Mesendoderm (in vitro differentiated cells): ENCODE data around the gene ANKUB1.

ENCODE experiments used
- DNase-seq: peaks from one replicate; pipeline ENCODE4 v3.0.0; 2013
- H2AK5ac ChIP-seq: 2 replicates; pipeline ENCODE4 v1.6.1; 2013; ENCODE audit warnings: low read length, inconsistent platforms
- H2BK120ac ChIP-seq: 2 replicates; pipeline ENCODE4 v1.6.1; 2013; ENCODE audit warnings: low read depth, mild to moderate bottlenecking, low read length, moderate library complexity, mixed read lengths
- H2BK15ac ChIP-seq: replicated peaks from 2 replicates; pipeline ENCODE4 v1.6.1; 2013; ENCODE audit warnings: low read depth, mild to moderate bottlenecking, moderate library complexity
- H2BK5ac ChIP-seq: 2 replicates; pipeline ENCODE4 v1.6.1; 2013; ENCODE audit warnings: low read length, inconsistent platforms
- H3K18ac ChIP-seq: 2 replicates; pipeline ENCODE4 v1.6.1; 2013; ENCODE audit warnings: mild to moderate bottlenecking, low read length, mixed read lengths
- H3K23ac ChIP-seq: one replicate; pipeline ENCODE4 v1.6.1; 2013; ENCODE audit warnings: low read length
- H3K27ac ChIP-seq: 2 replicates; pipeline ENCODE4 v1.5.1; 2013; ENCODE audit warnings: low read depth, mild to moderate bottlenecking, inconsistent platforms, low read length, moderate library complexity
- H3K27me3 ChIP-seq: 2 replicates; pipeline ENCODE4 v1.6.1; 2013; ENCODE audit warnings: low read length, control low read depth, mild to moderate bottlenecking, inconsistent platforms; ENCODE audit not compliant: insufficient read depth, poor library complexity
- H3K36me3 ChIP-seq: 2 replicates; pipeline ENCODE4 v1.6.1; 2013; ENCODE audit warnings: low read length, inconsistent platforms; ENCODE audit not compliant: control insufficient read depth, insufficient read depth
- H3K4ac ChIP-seq: one replicate; pipeline ENCODE4 v1.6.1; 2013; ENCODE audit warnings: low read depth, mild to moderate bottlenecking, low read length, moderate library complexity
- H3K4me1 ChIP-seq: 2 replicates; pipeline ENCODE4 v1.6.1; 2013; ENCODE audit warnings: low read depth, low read length, inconsistent platforms; ENCODE audit not compliant: control insufficient read depth
- H3K4me2 ChIP-seq: 2 replicates; pipeline ENCODE4 v1.6.1; 2013; ENCODE audit warnings: low read length
- H3K4me3 ChIP-seq: 2 replicates; pipeline ENCODE4 v1.5.1; 2013; ENCODE audit warnings: mild to moderate bottlenecking, low read length
- H3K56ac ChIP-seq: one replicate; pipeline ENCODE4 v1.6.1; 2013; ENCODE audit warnings: low read length
- H3K79me1 ChIP-seq: 2 replicates; pipeline ENCODE4 v1.6.1; 2013; ENCODE audit warnings: low read length, inconsistent platforms
- H3K79me2 ChIP-seq: 2 replicates; pipeline ENCODE4 v1.6.1; 2013; ENCODE audit warnings: mild to moderate bottlenecking, low read length; ENCODE audit not compliant: control insufficient read depth, insufficient read depth
- H3K9ac ChIP-seq: 2 replicates; pipeline ENCODE4 v1.6.1; 2013; ENCODE audit warnings: low read length, inconsistent platforms
- H4K5ac ChIP-seq: one replicate; pipeline ENCODE4 v1.6.1; 2013; ENCODE audit warnings: low read length
- H4K8ac ChIP-seq: one replicate; pipeline ENCODE4 v1.6.1; 2013; ENCODE audit warnings: low read depth, mild to moderate bottlenecking, control low read depth, low read length, moderate library complexity
- WGBS: extraction: QIAGEN DNeasy Blood & Tissue Kit; methylation state at CpG from one replicate; pipeline ENCODE4 v1.1.7; 2013; ENCODE audit warnings: low lambda C conversion rate, missing lambda C conversion rate; ENCODE audit not compliant: insufficient coverage; ENCODE audit errors: extremely low coverage; 5-methylcytosine and 5-hydroxymethylcytosine counted together

The ANKUB1 gene

DNA sequence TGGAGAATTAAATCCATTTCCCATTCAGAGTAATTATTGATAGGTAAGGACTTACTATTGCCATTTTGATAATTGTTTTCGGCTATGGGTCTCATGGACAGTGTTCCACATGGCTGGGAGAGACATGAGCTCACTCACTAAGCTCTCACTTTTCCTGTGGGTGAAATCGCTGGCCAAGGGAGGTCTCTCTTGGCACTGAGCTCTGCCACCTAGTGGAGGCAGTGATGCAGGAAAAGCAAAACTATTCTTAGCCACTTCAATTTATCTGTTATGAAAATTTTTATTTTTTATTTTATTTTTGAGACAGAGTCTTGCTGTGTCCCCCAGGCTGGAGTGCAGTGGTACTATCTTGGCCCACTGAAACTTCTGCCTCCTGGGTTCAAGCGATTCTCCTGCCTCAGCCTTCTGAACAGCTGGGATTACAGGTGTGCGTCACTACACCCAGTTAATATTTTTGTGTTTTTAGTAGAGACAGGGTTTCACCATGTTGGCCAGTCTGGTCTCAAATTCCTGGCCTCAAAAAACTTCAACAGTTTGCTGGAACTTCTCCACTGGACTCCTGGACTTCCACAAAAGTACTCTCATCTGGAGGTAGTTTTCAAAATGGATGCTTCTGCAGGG is 16.0 kb upstream of the ANKUB1 start:
- H2BK120ac ChIP-seq, result no peak overlapping the region
- no peaks in the 10 kb centered on the region for H3K27me3 ChIP-seq
- H3K56ac ChIP-seq, result no peak overlapping the region
- H2BK15ac ChIP-seq, result no peak overlapping the region
- peak; percentile 70 for DNase-seq
- H2AK5ac ChIP-seq, result no peak overlapping the region
- H3K79me1 ChIP-seq, result no peaks in the 10 kb centered on the region
- H3K4ac ChIP-seq, result no peak overlapping the region
- H3K27ac ChIP-seq, result no peak overlapping the region
- no peaks in the 10 kb centered on the region for H3K4me1 ChIP-seq
- no peaks in the 10 kb centered on the region for H3K79me2 ChIP-seq
- no peak overlapping the region for H4K5ac ChIP-seq
- H3K9ac ChIP-seq, result no peak overlapping the region
- no CpG with 5 or more reads among the region's 4 CpGs for WGBS
- no peak overlapping the region for H3K18ac ChIP-seq
- no peak overlapping the region for H2BK5ac ChIP-seq
- no peak overlapping the region for H4K8ac ChIP-seq
- H3K4me2 ChIP-seq, result no peak overlapping the region
- no peaks in the 10 kb centered on the region for H3K36me3 ChIP-seq
- no peak overlapping the region for H3K23ac ChIP-seq
- H3K4me3 ChIP-seq, result no peak overlapping the region

DNA sequence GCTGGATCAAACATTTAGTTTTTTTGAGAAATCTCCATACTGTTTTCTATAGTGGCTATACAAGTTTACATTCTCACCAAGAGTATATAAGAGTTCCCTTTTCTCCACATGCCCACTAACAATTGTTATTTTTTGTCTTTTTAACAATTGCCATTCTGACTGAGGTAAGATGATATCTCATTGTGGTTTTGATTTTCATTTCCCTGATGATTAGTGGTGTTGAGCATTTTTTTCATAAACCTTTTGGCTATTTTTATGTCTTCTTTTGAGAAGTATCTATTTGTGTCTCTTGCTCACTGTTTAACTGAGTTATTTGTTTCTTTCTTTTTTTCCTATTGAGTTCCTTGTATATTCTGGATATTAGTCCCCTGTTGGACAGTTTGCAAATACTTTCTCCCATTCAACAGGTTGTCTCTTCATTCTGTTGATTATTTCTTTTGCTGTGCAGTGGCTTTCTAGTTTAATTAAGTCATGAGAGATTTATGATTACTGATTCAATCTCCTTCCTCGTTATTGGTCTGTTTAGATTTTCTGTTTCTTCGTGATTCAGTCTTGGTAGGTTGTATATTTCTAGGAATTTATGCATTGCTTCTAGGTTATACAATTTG is 13.9 kb upstream of the ANKUB1 start:
- H3K4me1 ChIP-seq, result no peaks in the 10 kb centered on the region
- H3K23ac ChIP-seq, result no peak overlapping the region
- no peak overlapping the region for H3K4me2 ChIP-seq
- no peak overlapping the region for H2BK5ac ChIP-seq
- H3K4ac ChIP-seq, result no peak overlapping the region
- no peak overlapping the region for H4K5ac ChIP-seq
- H3K18ac ChIP-seq, result no peak overlapping the region
- no peaks in the 10 kb centered on the region for H3K27me3 ChIP-seq
- no peak overlapping the region for H3K9ac ChIP-seq
- no CpG with 5 or more reads among the region's 2 CpGs for WGBS
- no peaks in the 10 kb centered on the region for H3K79me2 ChIP-seq
- no peaks in the 10 kb centered on the region for H3K36me3 ChIP-seq
- H3K56ac ChIP-seq, result no peak overlapping the region
- DNase-seq, result no peak
- H3K27ac ChIP-seq, result no peak overlapping the region
- H2AK5ac ChIP-seq, result no peak overlapping the region
- H2BK120ac ChIP-seq, result no peak overlapping the region
- no peak overlapping the region for H3K4me3 ChIP-seq
- no peak overlapping the region for H4K8ac ChIP-seq
- H3K79me1 ChIP-seq, result no peaks in the 10 kb centered on the region
- no peak overlapping the region for H2BK15ac ChIP-seq

DNA sequence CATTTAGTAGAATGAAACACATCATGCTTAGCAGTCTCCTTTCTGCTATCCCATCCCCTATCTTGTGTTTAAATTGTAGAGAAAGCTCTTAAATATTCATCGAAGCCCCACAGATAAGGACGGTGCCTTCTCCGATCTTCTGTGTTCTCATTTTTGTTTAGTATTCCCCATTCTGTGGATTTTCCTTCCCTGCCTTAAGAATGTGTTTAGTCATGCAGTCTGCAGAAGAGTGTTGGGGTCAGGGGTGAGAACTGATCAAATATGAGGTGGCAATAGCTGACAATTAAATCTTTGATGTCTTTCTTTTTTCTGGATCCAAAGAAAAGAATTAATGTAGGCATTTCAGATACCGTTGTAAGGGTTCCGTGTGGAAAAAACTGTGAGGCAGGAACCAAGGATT is 9.3 kb upstream of the ANKUB1 start:
- H3K4me1 ChIP-seq, result no peaks in the 10 kb centered on the region
- H3K4ac ChIP-seq, result no peak overlapping the region
- H3K18ac ChIP-seq, result no peak overlapping the region
- H3K36me3 ChIP-seq, result no peaks in the 10 kb centered on the region
- H3K27me3 ChIP-seq, result no peaks in the 10 kb centered on the region
- no peak overlapping the region for H3K4me3 ChIP-seq
- DNase-seq, result no peak
- H3K79me1 ChIP-seq, result no peaks in the 10 kb centered on the region
- H3K27ac ChIP-seq, result no peak overlapping the region
- no peak overlapping the region for H3K4me2 ChIP-seq
- H2BK5ac ChIP-seq, result no peak overlapping the region
- no peaks in the 10 kb centered on the region for H3K79me2 ChIP-seq
- no peak overlapping the region for H2BK120ac ChIP-seq
- H3K9ac ChIP-seq, result no peak overlapping the region
- no CpG with 5 or more reads among the region's 5 CpGs for WGBS
- H3K23ac ChIP-seq, result no peak overlapping the region
- H4K5ac ChIP-seq, result no peak overlapping the region
- H3K56ac ChIP-seq, result no peak overlapping the region
- no peak overlapping the region for H4K8ac ChIP-seq
- no peak overlapping the region for H2BK15ac ChIP-seq
- H2AK5ac ChIP-seq, result no peak overlapping the region

DNA sequence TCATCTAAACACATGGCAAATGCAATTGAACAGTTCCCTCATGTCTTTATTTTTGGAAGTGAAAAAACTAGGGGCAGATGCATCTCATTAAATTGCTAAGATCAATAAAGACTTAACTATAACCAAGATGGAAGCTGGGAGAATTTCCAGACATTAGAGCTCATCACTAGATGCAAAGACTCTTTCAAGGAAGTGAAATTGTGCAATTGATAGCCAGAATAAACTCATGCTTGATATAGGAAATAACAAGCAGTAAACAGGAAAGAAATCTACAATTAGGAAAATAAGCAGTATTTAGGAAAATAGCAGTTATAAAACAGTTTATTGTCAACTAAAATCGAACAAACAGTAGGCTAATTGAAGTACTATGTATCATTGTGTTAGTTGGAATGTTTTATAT is 8.8 kb upstream of the ANKUB1 start:
- Histone ChIP-seq H3K79me1 (no peaks in the 10 kb centered on the region), H2BK5ac (no peak overlapping the region), H4K8ac (no peak overlapping the region), H3K4ac (no peak overlapping the region), H2BK15ac (no peak overlapping the region), H3K4me3 (no peak overlapping the region), H3K27me3 (no peaks in the 10 kb centered on the region), H2AK5ac (no peak overlapping the region), H3K18ac (no peak overlapping the region), H3K36me3 (no peaks in the 10 kb centered on the region), H3K56ac (no peak overlapping the region), H2BK120ac (no peak overlapping the region), H4K5ac (no peak overlapping the region), H3K79me2 (no peaks in the 10 kb centered on the region), H3K23ac (no peak overlapping the region), H3K4me1 (no peaks in the 10 kb centered on the region), H3K27ac (no peak overlapping the region), H3K9ac (no peak overlapping the region), H3K4me2 (no peak overlapping the region)
- no CpG with 5 or more reads among the region's 1 CpG for WGBS
- no peak for DNase-seq

DNA sequence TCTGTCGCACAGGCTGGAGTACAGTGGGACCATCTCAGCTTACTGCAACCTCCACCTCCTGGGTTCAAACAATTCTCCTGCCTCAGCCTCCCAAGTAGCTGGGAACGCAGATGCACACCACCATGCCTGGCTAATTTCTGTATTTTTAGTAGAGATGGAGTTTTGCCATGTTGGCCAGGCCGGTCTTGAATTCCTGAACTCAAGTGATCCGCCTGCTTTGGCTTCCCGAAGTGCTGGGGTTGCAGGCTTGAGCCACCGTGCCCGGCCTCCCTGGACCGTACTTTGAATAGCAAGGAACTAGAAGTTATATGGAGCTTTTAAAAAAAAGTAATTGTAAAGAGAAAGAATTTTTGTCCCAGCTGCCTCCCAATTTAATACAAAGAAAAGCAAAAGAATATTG is 8.3 kb upstream of the ANKUB1 start:
- Histone ChIP-seq H2BK15ac (no peak overlapping the region), H2BK120ac (no peak overlapping the region), H3K79me1 (no peaks in the 10 kb centered on the region), H3K27ac (no peak overlapping the region), H4K5ac (no peak overlapping the region), H3K4me1 (no peaks in the 10 kb centered on the region), H3K9ac (no peak overlapping the region), H3K23ac (no peak overlapping the region), H3K4ac (no peak overlapping the region), H2BK5ac (no peak overlapping the region), H3K18ac (no peak overlapping the region), H4K8ac (no peak overlapping the region), H3K36me3 (no peaks in the 10 kb centered on the region), H2AK5ac (no peak overlapping the region), H3K27me3 (no peaks in the 10 kb centered on the region), H3K4me2 (no peak overlapping the region), H3K56ac (no peak overlapping the region), H3K4me3 (no peak overlapping the region), H3K79me2 (no peaks in the 10 kb centered on the region)
- no CpG with 5 or more reads among the region's 8 CpGs for WGBS
- DNase-seq, result no peak

DNA sequence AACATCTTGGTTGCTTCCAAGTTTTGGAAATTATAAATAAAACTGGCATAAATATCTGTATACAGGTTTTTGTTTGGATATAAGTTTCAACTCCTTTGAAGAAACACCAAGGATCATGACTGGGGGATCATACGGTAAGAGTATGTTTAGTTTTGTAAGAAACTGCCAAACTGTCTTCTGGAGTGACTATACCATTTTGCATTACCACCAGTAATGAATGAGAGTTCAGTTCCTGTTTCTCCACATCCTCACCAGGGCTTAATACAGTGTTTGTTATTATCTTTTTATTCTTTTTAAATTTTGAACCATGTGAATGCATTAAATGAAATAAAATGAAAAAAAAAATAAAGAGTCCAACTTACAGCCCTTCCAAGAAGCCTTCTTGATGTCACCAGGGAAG is 3.7 kb upstream of the ANKUB1 start:
- H3K79me1 ChIP-seq, result no peaks in the 10 kb centered on the region
- DNase-seq, result no peak
- no peak overlapping the region for H4K8ac ChIP-seq
- H3K27ac ChIP-seq, result no peak overlapping the region
- H3K4me2 ChIP-seq, result no peak overlapping the region
- H3K4me1 ChIP-seq, result no peaks in the 10 kb centered on the region
- WGBS, result no CpG with 5 or more reads among the region's 1 CpG
- H4K5ac ChIP-seq, result no peak overlapping the region
- H3K18ac ChIP-seq, result no peak overlapping the region
- no peak overlapping the region for H3K9ac ChIP-seq
- no peak overlapping the region for H3K4ac ChIP-seq
- H3K56ac ChIP-seq, result no peak overlapping the region
- H3K27me3 ChIP-seq, result no peaks in the 10 kb centered on the region
- no peaks in the 10 kb centered on the region for H3K36me3 ChIP-seq
- H3K23ac ChIP-seq, result no peak overlapping the region
- H3K4me3 ChIP-seq, result no peak overlapping the region
- no peak overlapping the region for H2BK15ac ChIP-seq
- no peaks in the 10 kb centered on the region for H3K79me2 ChIP-seq
- no peak overlapping the region for H2BK5ac ChIP-seq
- H2AK5ac ChIP-seq, result no peak overlapping the region
- no peak overlapping the region for H2BK120ac ChIP-seq
